ENCODE measurements around the gene NKX2-1.
"Not testable (repeated sequence)": the region's sequence is repeated elsewhere in the genome, so short reads cannot be mapped to it uniquely, and the experiment has no call there.

NKX2-1 gene

DNA sequence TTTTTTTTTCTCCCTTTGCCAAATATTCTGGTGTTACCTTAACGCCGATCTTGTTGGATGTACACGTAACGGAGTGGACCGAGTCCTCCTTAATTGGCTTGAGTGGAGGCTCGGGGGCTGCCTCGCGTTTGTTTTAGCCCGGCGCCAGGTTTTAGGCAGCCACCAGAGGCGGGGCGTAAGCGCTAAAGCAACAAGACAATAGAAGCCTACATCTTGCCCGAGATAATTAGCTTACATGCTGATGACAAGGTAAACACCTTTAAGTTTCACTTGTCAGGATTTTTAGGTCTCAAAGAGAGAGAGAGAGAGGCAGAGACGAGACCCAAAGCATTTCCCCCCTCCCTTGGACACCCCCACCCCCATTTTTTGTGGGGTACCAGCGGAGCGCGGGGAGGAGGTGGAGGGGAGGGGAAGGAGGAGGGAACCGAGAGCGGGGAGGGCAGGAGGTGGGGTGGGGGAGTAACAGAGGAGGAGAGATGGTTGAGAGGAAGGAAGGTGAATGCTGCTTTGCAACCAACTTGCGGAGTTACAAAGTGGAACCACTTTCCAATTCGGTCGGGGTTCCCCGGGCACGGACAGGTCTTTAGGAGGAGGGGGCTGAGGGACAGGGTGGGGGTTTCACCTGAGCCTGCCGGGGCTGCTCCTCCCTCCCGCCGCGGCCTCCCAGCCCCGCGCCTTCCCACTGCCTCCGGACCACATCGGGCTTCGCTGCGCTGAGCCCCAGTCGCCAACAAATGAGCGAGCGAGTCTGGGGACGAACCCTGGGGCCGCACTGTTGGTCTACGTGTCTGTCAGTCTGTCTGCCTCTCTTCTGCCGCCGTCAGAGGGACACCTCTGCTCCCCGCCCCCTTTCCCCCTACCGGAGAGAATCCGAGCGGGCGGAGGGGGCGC, at the start of gene NKX2-1:
TSS of gene NKX2-1 (minus strand) at position 802 of the 891 bp plus-strand sequence. CDS start at position 699, 103 bp downstream.
- no peak for DNase-seq (ENCODE audit: low read depth, low spot score)

GRCh38 chr14:36556811-36557433, 36.9 kb upstream of the NKX2-1 start:
- no peak for DNase-seq (ENCODE audit: low read depth, low spot score)

DNA sequence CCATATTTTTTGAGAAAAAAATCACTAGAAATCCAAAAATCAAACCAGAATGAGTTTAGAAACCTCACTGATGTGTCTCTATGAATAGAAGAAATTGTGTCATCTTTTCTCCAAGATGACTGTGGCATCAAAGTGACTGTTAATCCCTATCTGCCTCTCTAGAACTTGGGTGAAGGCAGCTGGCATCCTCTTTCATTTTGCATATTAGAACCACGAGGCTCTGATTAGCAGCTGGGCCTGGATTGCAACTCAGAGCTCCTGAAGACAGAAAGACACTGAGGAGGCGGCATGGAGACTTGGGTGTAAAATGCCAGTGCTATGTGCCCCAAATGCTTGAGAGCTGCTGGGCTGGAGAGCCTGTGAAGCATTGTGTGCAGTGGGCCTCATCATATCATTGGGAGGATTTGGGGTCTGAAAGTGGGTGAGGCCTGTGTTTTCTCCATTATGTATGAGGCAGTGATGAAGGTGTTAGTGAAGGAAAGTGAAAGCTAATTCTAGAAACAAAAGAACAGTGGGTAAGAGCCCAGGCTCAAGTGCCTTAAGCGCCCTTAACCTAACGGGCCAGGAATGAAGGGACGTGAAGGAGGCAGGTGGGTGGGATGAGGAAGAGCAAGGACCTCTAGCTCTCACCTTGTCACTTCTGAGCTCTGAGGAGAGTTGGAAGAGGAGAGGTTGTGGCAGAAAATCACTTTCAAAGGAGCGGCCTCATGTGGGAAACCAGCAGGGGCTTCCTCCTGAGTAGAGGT, 36.1 kb upstream of the NKX2-1 start:
- DNase-seq (ENCODE audit: low read depth, low spot score) = no peak

DNA sequence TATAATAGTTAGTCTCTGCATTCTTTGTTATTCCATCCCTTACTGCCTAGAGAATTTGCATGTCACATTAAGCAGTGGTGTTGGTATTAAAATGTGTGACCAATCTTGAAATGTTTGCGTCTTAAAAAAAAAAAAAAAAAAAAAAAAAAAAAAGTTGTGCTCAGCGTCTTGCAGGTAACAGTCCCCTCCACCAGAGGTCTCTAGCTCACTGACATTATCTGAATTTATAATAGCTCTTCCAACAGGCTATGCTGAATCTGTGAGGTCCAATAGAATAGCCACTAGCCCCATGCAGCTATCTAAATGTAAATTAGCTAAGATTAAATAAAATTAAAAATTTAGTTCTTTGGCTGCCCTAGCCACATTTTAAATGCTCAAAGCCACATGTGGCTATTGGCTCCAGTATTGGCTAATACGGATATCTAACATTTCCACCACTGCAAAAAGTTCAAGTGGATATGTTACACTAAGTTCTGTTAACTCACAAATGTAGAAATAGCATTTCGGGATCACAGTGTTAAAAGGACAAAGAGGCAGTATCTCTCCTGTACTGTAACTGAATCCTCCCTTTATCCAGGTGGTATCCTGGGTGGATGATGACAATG, 33.7 kb upstream of the NKX2-1 start:
- DNase-seq (ENCODE audit: low read depth, low spot score) = no peak

GRCh38 chr14:36550899-36551298, 30.9 kb upstream of the NKX2-1 start:
- no peak for DNase-seq (ENCODE audit: low read depth, low spot score)

DNA sequence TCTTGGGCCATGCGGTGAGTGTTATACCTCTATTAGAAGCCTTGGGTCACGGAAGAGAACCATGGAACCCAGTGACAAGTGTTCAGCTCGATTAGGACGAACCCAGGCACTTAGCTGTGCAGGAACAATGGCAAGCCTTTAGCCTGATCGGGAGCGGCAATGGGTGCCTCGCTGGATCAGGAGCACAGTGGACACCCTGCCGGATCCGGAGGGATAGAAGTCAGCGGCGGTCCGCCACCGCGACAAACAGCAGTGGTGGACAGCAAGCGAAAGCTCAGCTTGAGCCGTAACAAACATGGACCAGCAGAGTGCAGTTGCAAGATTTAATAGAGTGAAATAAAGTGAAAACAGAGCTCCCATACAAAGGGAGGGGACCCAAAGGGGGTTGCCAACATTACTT, 24.2 kb upstream of the NKX2-1 start:
- DNase-seq (ENCODE audit: low read depth, low spot score) = not testable (repeated sequence)

DNA sequence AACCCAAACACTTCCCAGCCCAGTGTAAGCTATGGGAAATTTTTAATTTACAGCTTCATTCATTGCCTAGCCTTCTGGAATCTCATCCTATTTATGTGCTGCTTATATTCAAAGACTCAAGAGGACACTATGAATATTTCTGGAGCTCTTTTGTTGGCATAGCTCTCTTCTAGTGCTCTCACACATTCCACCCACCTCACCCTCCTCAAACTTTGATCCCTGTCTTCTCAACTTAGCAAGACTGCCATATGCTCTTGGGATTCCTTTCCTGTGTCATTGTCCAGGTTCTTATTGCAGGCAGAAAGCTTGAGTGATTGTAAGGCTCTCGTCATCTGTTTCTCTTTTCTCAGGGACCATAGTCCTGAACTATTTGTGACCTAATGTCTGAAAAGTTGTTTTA, 18.0 kb upstream of the NKX2-1 start:
- no peak for DNase-seq (ENCODE audit: low read depth, low spot score)

- no peak for DNase-seq (ENCODE audit: low read depth, low spot score)
Measured at GRCh38 chr14:36529062-36529461, 9.0 kb upstream of the NKX2-1 start.

GRCh38 chr14:36525746-36526099, 5.7 kb upstream of the NKX2-1 start:
- no peak for DNase-seq (ENCODE audit: low read depth, low spot score)

DNA sequence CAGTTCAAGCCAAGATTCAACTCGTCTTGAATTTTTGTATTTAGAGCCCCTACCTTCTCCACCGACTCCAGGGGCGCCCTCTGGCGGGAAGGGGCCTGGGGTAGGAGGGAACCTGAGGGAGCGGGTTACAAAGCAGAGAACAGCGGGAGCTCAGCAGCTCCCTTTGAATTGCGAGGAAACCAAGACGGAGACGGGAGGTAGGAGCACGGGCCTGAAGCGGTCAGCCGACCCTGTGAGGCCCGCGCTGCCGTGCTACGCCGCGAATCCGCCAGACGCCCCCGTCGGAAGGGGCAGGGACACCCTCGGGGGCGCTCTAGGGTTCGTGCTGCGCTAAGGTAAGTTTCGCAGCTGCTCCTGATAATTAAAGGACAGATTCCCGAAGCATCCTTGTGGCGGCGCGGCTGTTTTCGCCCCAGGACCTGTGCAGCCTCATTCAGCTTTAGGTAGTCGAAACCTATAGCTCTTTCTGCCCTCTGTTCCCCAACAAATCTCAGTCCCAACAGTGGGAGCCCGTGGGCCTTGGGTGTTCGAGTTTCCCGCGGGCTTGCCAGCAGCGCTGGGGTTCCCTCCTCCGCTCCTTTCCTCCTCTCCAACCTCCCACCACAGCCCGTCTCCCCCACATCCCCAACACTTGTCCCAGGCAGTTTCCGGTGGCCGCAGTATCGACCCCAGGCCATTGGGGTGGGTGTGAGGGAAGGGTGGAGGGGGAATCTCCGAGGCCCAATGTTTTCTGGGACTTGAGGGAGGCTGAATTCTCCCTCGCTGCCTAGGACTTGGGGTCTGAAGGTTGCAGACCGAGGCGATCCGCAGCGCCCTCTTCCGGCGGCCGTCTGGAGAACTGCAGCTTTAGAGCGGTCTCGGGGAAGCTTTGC, 5.1 kb upstream of the NKX2-1 start:
- no peak for DNase-seq (ENCODE audit: low read depth, low spot score)

- no peak for DNase-seq (ENCODE audit: low read depth, low spot score)
Measured at GRCh38 chr14:36524220-36524837, 4.3 kb upstream of the NKX2-1 start.

DNA sequence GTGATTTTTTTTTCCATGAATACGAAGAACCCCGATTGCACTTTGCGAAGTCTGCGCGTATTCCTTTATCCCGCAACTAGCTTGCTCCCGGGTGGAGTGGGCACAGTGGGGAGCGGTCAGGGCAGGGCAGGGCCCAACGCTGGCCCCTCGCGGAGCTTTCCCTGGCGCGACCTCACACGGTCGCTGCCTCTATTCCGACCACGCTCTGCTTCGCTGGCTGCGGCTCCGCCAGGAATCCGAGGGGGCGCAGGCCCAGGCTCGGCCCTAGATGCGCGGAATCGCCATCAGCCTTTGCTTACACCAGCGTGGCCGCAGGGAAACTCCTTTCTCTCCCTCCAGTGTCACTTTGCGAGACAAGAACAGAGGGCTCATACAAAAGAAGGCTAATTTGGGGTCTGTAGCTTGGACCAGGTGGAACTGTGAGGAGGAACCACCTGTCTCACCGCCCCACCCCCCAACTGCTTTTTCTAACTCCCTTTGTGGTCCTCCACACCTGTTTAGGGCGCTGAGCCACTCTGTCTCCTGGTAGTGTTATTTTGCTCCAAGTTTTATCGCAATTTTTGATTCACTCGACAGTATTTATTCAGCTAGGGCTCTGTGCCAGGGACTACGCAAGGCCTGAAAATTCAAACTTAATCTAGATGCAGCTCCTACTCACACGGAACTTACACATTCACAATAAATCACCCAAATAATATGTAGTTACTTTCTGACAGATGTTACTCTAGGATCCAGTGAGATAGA, 3.1 kb upstream of the NKX2-1 start:
- DNase-seq (ENCODE audit: low read depth, low spot score) = no peak

GRCh38 chr14:36522347-36522971, 2.4 kb upstream of the NKX2-1 start:
- no peak for DNase-seq (ENCODE audit: low read depth, low spot score)

DNA sequence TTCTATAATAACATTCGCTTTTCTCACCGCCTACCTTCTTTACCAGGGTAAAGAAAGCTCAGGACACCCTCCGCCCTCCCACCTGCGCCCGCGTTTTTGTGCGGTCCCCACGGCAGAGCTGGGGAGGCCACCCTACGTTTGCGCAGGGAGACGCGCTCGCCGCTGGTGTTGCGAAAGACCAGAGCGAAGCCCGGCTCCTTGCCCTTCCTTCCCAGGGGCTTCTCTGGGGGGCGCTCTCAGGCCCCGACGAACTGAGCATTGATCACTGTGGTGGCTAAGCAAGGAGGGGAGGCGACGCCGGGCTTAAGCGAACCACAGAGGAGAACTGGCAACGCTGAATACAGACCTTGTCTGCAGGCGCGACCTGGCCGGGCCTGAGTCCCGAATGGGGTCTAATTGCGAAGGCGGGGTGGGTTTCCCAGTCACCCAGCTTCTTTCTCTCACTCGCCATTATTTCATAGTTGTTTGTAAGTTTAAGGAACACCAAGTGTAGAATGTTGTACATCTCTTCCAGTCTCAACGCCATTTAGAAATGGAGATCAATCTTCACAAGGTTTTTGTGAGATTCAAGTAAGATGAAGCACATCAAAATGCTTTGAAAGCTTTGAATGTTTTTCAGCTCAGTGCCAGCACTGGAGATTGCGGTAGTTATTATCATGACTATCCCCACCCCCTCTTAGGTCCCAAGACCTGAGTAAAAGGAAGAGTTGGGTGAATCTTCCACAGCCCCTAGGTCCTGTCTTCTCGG, 1.7 kb upstream of the NKX2-1 start:
- DNase-seq (ENCODE audit: low read depth, low spot score) = no peak

DNA sequence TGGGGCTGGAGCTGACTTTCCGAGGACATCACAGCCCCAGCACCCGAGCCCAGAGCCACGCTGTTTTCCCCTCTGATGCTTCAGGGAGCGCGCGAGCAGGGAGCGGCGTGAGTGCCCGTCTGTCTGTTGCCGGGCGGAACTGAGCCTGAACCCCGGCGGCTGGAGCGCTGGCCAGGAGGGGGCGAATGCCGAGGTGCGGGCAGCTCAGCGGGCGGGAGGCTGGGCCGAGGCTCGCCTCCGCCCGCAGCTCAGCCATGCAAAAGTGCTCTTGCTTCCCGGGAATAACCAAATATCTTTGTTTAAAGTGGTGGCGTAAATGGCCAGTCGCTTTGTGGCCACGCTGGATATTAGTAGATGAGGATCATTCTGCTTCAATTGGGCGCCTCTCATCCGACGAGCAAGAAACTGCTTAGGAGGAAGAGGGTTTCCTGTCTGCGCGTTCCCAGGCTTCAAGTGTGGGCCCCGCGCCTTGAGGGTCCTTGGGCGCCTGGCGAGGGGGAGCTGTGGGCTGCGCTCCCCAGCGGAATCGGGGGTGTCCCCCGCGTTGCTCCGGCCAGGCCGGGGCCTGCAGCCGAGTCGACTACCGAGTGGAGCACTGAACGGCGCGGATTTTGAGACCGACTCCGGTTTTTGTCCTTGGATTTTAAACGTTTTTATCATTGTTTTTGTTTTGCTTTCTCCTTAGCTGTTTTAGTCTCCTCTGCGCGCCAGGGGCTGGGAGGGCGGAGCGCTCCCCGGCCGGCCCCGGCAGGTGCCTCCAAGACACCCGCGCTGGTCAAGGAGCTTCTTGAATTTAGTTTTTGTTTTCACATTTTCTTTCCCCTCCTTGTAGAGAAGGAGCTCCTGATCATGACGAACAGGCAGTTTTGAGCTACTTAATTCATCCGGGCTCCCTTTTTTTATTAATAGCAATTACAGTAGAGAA, 831 bp upstream of the NKX2-1 start:
- DNase-seq (ENCODE audit: low read depth, low spot score) = no peak

GRCh38 chr14:36518586-36519430, 1.2 kb downstream of the NKX2-1 start:
- no peak for DNase-seq (ENCODE audit: low read depth, low spot score)
